Upper lobe of left lung (tissue), 4 donors: ENCODE measurements around the gene TNFRSF8.

Source experiments
- CTCF ChIP-seq, 6 experiments: fragments of 450-650 bp in 4 of 6; fragments of 200-600 bp in 2 of 6; sonication (generic) in 2 of 6; IDR thresholded peaks; one replicate each; pipeline ENCODE4 v1.5.1; 2016 to 2019; ENCODE audit warnings: antibody characterized with exemption in 6 of 6
- POLR2A ChIP-seq, 4 donors: fragments of 450-650 bp; IDR thresholded peaks; one replicate each; pipeline ENCODE4 v1.5.1; 2016 to 2017; ENCODE audit warnings: antibody characterized with exemption in 4 of 4, mild to moderate bottlenecking in 2 of 4

- TF ChIP-seq CTCF (IDR thresholded peaks at IDR 0.05) (no peak), POLR2A (IDR thresholded peaks at IDR 0.05) (no peak)
Observed at GRCh38 chr1:12126781-12127180, 63.7 kb downstream of the TNFRSF8 start.
